Breast epithelium (tissue), 3 donors: ENCODE measurements around the gene RCHY1.

ENCODE experiments used
- POLR2AphosphoS5 ChIP-seq, 3 donors: sonication (generic); formaldehyde crosslinking; IDR thresholded peaks; one replicate each; pipeline ENCODE4 v1.6.1; 2017; ENCODE audit warnings: antibody characterized with exemption in 3 of 3
- TF ChIP-seq, protein P1 (sequence below), 3 donors: fragments of 450-650 bp; IDR thresholded peaks; one replicate each; pipeline ENCODE4 v1.5.1; 2016 to 2017; ENCODE audit warnings: antibody characterized with exemption in 3 of 3, mild to moderate bottlenecking in 3 of 3, moderate library complexity in 3 of 3

DNA sequence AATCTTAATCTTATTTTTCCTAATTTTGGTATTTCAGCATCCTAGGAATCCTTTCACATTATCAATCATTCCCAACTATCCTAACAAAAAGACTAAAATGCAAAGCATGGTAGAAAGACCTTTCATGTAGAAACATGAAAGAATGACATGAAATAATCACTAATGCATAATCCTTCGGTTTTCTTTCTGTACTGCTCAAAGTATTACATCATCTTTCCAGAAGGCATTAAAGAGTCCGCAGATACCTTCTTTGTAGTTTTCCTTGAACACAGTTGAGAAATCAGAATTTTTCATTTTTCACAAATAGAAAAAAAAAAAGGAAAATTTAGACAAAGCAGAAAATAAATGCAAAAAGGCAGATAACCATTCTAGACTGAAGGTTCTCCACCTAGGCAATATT is 11.5 kb downstream of the RCHY1 start:
- TF ChIP-seq, protein P1, sequence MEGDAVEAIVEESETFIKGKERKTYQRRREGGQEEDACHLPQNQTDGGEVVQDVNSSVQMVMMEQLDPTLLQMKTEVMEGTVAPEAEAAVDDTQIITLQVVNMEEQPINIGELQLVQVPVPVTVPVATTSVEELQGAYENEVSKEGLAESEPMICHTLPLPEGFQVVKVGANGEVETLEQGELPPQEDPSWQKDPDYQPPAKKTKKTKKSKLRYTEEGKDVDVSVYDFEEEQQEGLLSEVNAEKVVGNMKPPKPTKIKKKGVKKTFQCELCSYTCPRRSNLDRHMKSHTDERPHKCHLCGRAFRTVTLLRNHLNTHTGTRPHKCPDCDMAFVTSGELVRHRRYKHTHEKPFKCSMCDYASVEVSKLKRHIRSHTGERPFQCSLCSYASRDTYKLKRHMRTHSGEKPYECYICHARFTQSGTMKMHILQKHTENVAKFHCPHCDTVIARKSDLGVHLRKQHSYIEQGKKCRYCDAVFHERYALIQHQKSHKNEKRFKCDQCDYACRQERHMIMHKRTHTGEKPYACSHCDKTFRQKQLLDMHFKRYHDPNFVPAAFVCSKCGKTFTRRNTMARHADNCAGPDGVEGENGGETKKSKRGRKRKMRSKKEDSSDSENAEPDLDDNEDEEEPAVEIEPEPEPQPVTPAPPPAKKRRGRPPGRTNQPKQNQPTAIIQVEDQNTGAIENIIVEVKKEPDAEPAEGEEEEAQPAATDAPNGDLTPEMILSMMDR (IDR thresholded peaks at IDR 0.05): no peak
- TF ChIP-seq POLR2AphosphoS5 (IDR thresholded peaks at IDR 0.05): no peak
